SU-DHL-6 (cell line): ENCODE data around the gene ERC1.

ENCODE experiments used
- H2AFZ ChIP-seq: fragments of 200-600 bp; sonication (generic); 2 replicates; pipeline ENCODE4 v1.6.1; 2014; ENCODE audit warnings: low read depth, mild to moderate bottlenecking, moderate library complexity, mixed read lengths, antibody characterized with exemption, low read length; ENCODE audit not compliant: severe bottlenecking
- H3F3A ChIP-seq: fragments of 200-600 bp; shearing (Covaris generic); 2 replicates; pipeline ENCODE4 v1.6.0; 2016; ENCODE audit warnings: antibody characterized with exemption, mild to moderate bottlenecking; ENCODE audit not compliant: insufficient read depth
- H3K27ac ChIP-seq: fragments of 200-600 bp; sonication (generic); 2 replicates; pipeline ENCODE4 v1.5.1; 2016; ENCODE audit warnings: low read depth, mild to moderate bottlenecking, low read length, moderate library complexity, mixed read lengths
- H3K27me3 ChIP-seq: fragments of 200-600 bp; sonication (generic), shearing (Covaris generic); 2 replicates; pipeline ENCODE4 v1.6.0; 2014; ENCODE audit warnings: mild to moderate bottlenecking, low read length
- H3K36me3 ChIP-seq: fragments of 200-600 bp; sonication (generic); 2 replicates; pipeline ENCODE4 v1.6.1; 2014; ENCODE audit warnings: mild to moderate bottlenecking, low read length, mixed read lengths
- H3K4me2 ChIP-seq: fragments of 300-600, 200-600 bp; shearing (Covaris generic), sonication (generic); 2 replicates; pipeline ENCODE4 v1.6.0; 2014; ENCODE audit warnings: low read length, low read depth, mild to moderate bottlenecking; ENCODE audit not compliant: poor library complexity, severe bottlenecking
- H3K4me3 ChIP-seq: fragments of 200-600 bp; sonication (generic); 2 replicates; pipeline ENCODE4 v1.5.1; 2014; ENCODE audit warnings: antibody characterized with exemption, low read length, mild to moderate bottlenecking, mixed read lengths; ENCODE audit not compliant: insufficient read depth, poor library complexity, severe bottlenecking
- H3K79me2 ChIP-seq: fragments of 200-600 bp; sonication (generic); 2 replicates; pipeline ENCODE4 v1.6.1; 2014; ENCODE audit warnings: mild to moderate bottlenecking, low read length, moderate library complexity; ENCODE audit not compliant: insufficient read depth
- H3K9ac ChIP-seq: fragments of 200-600 bp; sonication (generic); 2 replicates; pipeline ENCODE4 v1.7.0; 2014; ENCODE audit warnings: mild to moderate bottlenecking, low read length
- H3K9me2 ChIP-seq: fragments of 200-600 bp; sonication (generic); replicated peaks from 2 replicates; pipeline ENCODE4 v1.6.1; 2014; ENCODE audit warnings: low read length; ENCODE audit not compliant: insufficient read depth
- H3K9me3 ChIP-seq: fragments of 200-600 bp; sonication (generic); 2 replicates; pipeline ENCODE4 v1.6.1; 2014; ENCODE audit warnings: low read length, mixed read lengths; ENCODE audit not compliant: insufficient read depth
- H4K20me1 ChIP-seq: fragments of 200-600 bp; sonication (generic); 2 replicates; pipeline ENCODE4 v1.6.1; 2014; ENCODE audit warnings: low read depth, mild to moderate bottlenecking, antibody characterized with exemption, low read length, moderate library complexity, mixed read lengths
- EZH2phosphoT487 ChIP-seq: fragments of 200-600 bp; sonication (generic), shearing (Covaris generic); conservative IDR thresholded peaks from 2 replicates; pipeline ENCODE4 v1.6.1; 2018; ENCODE audit warnings: mild to moderate bottlenecking, antibody characterized with exemption, low read length, moderate library complexity, mixed read lengths
- TF ChIP-seq, protein P1 (sequence below): fragments of 200-600 bp; sonication (generic); IDR thresholded peaks from one replicate; pipeline ENCODE4 v1.5.1; 2017; ENCODE audit warnings: antibody characterized with exemption, mild to moderate bottlenecking, low read length, moderate library complexity; ENCODE audit not compliant: insufficient read depth, poor library complexity, severe bottlenecking

The ERC1 gene

DNA sequence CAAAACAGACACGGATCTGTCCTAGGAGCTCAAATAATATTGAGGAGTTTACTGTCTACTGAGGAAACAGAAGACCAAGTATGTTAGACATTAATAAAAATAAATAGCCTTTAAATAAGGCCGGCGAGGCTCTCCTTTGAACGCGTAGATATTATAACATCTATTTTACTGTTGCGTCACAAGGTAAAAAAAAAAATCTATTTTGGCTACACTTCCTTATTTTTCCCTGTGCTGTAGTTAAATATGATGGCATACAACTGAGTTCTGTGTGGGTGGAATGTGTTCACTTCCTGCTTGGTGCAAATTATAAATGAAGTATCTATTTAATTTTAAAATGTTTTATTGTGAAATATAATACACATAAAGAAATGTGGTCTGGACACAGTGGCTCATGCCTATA, 24.3 kb upstream of the ERC1 start:
- Histone ChIP-seq H3K36me3 (no peaks in the 10 kb centered on the region), H3F3A (no peaks in the 10 kb centered on the region), H3K9me3 (no peaks in the 10 kb centered on the region), H2AFZ (no peak overlapping the region), H4K20me1 (no peaks in the 10 kb centered on the region), H3K27ac (no peak overlapping the region), H3K27me3 (no peaks in the 10 kb centered on the region), H3K4me3 (no peak overlapping the region), H3K79me2 (no peaks in the 10 kb centered on the region), H3K9ac (no peak overlapping the region), H3K9me2 (no peaks in the 10 kb centered on the region), H3K4me2 (no peak overlapping the region)
- TF ChIP-seq, protein P1, sequence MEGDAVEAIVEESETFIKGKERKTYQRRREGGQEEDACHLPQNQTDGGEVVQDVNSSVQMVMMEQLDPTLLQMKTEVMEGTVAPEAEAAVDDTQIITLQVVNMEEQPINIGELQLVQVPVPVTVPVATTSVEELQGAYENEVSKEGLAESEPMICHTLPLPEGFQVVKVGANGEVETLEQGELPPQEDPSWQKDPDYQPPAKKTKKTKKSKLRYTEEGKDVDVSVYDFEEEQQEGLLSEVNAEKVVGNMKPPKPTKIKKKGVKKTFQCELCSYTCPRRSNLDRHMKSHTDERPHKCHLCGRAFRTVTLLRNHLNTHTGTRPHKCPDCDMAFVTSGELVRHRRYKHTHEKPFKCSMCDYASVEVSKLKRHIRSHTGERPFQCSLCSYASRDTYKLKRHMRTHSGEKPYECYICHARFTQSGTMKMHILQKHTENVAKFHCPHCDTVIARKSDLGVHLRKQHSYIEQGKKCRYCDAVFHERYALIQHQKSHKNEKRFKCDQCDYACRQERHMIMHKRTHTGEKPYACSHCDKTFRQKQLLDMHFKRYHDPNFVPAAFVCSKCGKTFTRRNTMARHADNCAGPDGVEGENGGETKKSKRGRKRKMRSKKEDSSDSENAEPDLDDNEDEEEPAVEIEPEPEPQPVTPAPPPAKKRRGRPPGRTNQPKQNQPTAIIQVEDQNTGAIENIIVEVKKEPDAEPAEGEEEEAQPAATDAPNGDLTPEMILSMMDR, result no peak
- TF ChIP-seq EZH2phosphoT487, result no peak

GRCh38 chr12:967641-968040, 23.4 kb upstream of the ERC1 start:
- Histone ChIP-seq H3K79me2 (no peaks in the 10 kb centered on the region), H3K9ac (no peak overlapping the region), H4K20me1 (no peaks in the 10 kb centered on the region), H3K36me3 (no peaks in the 10 kb centered on the region), H3K27me3 (no peaks in the 10 kb centered on the region), H3K27ac (no peak overlapping the region), H3F3A (no peaks in the 10 kb centered on the region), H2AFZ (no peak overlapping the region), H3K9me3 (no peaks in the 10 kb centered on the region), H3K9me2 (no peaks in the 10 kb centered on the region), H3K4me3 (no peak overlapping the region), H3K4me2 (no peak overlapping the region)
- TF ChIP-seq, protein P1, result no peak
- no peak for TF ChIP-seq EZH2phosphoT487

DNA sequence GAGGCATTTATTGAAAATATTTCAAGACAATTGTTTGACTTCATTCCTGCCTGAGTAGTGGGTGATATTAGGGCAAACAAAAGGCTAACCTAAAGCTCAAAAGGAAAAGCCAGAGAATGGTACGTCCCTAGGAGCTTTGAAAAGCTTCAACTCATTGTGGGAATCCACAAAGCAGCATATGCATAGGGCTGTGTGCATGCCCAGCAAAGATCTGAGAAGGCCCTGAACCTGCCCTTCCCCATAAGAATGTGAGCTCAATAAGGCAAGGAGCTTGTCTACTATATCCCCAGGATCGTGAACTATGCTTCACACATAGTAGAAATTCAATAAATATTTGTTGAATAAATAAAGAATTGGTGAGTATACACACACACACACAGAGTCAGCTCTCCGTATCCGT, 22.5 kb upstream of the ERC1 start:
- no peaks in the 10 kb centered on the region for H4K20me1 ChIP-seq
- H3K27ac ChIP-seq, result no peak overlapping the region
- H3K27me3 ChIP-seq, result no peaks in the 10 kb centered on the region
- H3K4me3 ChIP-seq, result no peak overlapping the region
- no peaks in the 10 kb centered on the region for H3K79me2 ChIP-seq
- no peaks in the 10 kb centered on the region for H3K36me3 ChIP-seq
- H3F3A ChIP-seq, result no peaks in the 10 kb centered on the region
- H3K4me2 ChIP-seq, result no peak overlapping the region
- H2AFZ ChIP-seq, result no peak overlapping the region
- H3K9me3 ChIP-seq, result no peaks in the 10 kb centered on the region
- TF ChIP-seq EZH2phosphoT487, result no peak
- TF ChIP-seq, protein P1, result no peak
- H3K9ac ChIP-seq, result no peak overlapping the region
- no peaks in the 10 kb centered on the region for H3K9me2 ChIP-seq

- TF ChIP-seq, protein P1, result no peak
- no peak for TF ChIP-seq EZH2phosphoT487
- H3K27me3 ChIP-seq, result no peaks in the 10 kb centered on the region
- no peaks in the 10 kb centered on the region for H3K36me3 ChIP-seq
- H3K4me3 ChIP-seq, result no peak overlapping the region
- H3K9ac ChIP-seq, result no peak overlapping the region
- H3K27ac ChIP-seq, result no peak overlapping the region
- no peak overlapping the region for H2AFZ ChIP-seq
- no peaks in the 10 kb centered on the region for H4K20me1 ChIP-seq
- H3F3A ChIP-seq, result no peaks in the 10 kb centered on the region
- H3K9me3 ChIP-seq, result no peaks in the 10 kb centered on the region
- no peaks in the 10 kb centered on the region for H3K79me2 ChIP-seq
- no peaks in the 10 kb centered on the region for H3K9me2 ChIP-seq
- no peak overlapping the region for H3K4me2 ChIP-seq
Measured at GRCh38 chr12:969821-970220, 21.2 kb upstream of the ERC1 start.
